Lower lobe of right lung (tissue), 2 donors: ENCODE data around the gene RTN4R. TPM values are rescaled to one million over a fixed set of nuclear protein-coding genes. Genes with fewer than 3 reads are reported as not detected.

Experiments
- ATAC-seq, 2 donors: fragments of 200-7000 bp; cut with Tn5 transposase; one replicate each; pipeline ENCODE4 v1.9.1; 2020 to 2022; ENCODE audit warnings: mild to moderate bottlenecking in 2 of 2, moderate library complexity in 2 of 2
- DNase-seq: peaks from one replicate; pipeline ENCODE4 v3.0.0-alpha.2; 2020
- H3K27ac ChIP-seq: fragments of 200-600 bp; one replicate; pipeline ENCODE4 v1.8.0; 2022
- H3K27me3 ChIP-seq: fragments of 200-600 bp; one replicate; pipeline ENCODE4 v1.8.0; 2022; ENCODE audit warnings: low read depth
- H3K36me3 ChIP-seq: fragments of 200-600 bp; one replicate; pipeline ENCODE4 v1.8.0; 2022; ENCODE audit warnings: mild to moderate bottlenecking
- H3K4me1 ChIP-seq: fragments of 200-600 bp; one replicate; pipeline ENCODE4 v1.8.0; 2022
- H3K4me3 ChIP-seq: fragments of 200-600 bp; one replicate; pipeline ENCODE4 v1.8.0; 2022; ENCODE audit warnings: mild to moderate bottlenecking
- H3K9me3 ChIP-seq: fragments of 200-600 bp; one replicate; pipeline ENCODE4 v1.8.0; 2022
- CTCF ChIP-seq: fragments of 200-600 bp; IDR thresholded peaks from one replicate; pipeline ENCODE4 v1.8.0; 2022; ENCODE audit warnings: antibody characterized with exemption, mild to moderate bottlenecking
- intact Hi-C: fragments of 100-400 bp; cut with DNase I; formaldehyde crosslinking; loops from one replicate; pipeline ENCODE4 v1.11.0; 2022
- total RNA-seq: library from RNA; stranded (reverse); fragmentation: NEBNext Ultra II Directional; extraction: Animal tissue kit (Norgen Biotek cat#: 25700); gene quantifications from one replicate; pipeline ENCODE4 v1.2.1, GENCODE V29; 2021
- donor health status: DM: no; HTN: yes; CAD: no; lungs with severe emphysema.

The RTN4R gene
- total RNA-seq, 1 donor from 2014 or later, result 9.6 TPM

GRCh38 chr22:20231514-20232236 is 36.4 kb downstream of the RTN4R start:
- ATAC-seq (no peak), DNase-seq (no peak)
- no peak for TF ChIP-seq CTCF
- Histone ChIP-seq H3K9me3 (no peaks in the 10 kb centered on the region), H3K27ac (no peak overlapping the region), H3K4me1 (peaks cover 6% of the 10 kb centered on the region), H3K36me3 (no peaks in the 10 kb centered on the region), H3K27me3 (no peaks in the 10 kb centered on the region), H3K4me3 (no peak overlapping the region)
- intact Hi-C loops, result no loop called here

GRCh38 chr22:20230777-20231420 is 37.2 kb downstream of the RTN4R start:
- Histone ChIP-seq H3K4me3 (no peak overlapping the region), H3K27me3 (no peaks in the 10 kb centered on the region), H3K36me3 (no peaks in the 10 kb centered on the region), H3K27ac (no peak overlapping the region), H3K4me1 (peaks cover 6% of the 10 kb centered on the region), H3K9me3 (no peaks in the 10 kb centered on the region)
- no peak for TF ChIP-seq CTCF
- DNase-seq, result no peak
- ATAC-seq, result no peak
- intact Hi-C loops, result no loop called here

- no peak for DNase-seq
- ATAC-seq, result peak; percentile 31 to 34
- H3K4me1 ChIP-seq, result peaks cover 6% of the 10 kb centered on the region
- no peaks in the 10 kb centered on the region for H3K27me3 ChIP-seq
- H3K9me3 ChIP-seq, result no peaks in the 10 kb centered on the region
- no peak overlapping the region for H3K27ac ChIP-seq
- no peaks in the 10 kb centered on the region for H3K36me3 ChIP-seq
- TF ChIP-seq CTCF, result no peak
- intact Hi-C loops, result no loop called here
- H3K4me3 ChIP-seq, result no peak overlapping the region
These were observed 38.0 kb downstream of the RTN4R start for GRCh38 chr22:20229916-20230775.

GRCh38 chr22:20228939-20229272 is 39.2 kb downstream of the RTN4R start:
- no peak for DNase-seq
- Histone ChIP-seq H3K27ac (no peak overlapping the region), H3K9me3 (no peaks in the 10 kb centered on the region), H3K4me1 (peaks cover 6% of the 10 kb centered on the region), H3K27me3 (no peaks in the 10 kb centered on the region), H3K36me3 (no peaks in the 10 kb centered on the region), H3K4me3 (no peak overlapping the region)
- intact Hi-C loops, result no loop called here
- TF ChIP-seq CTCF, result no peak
- ATAC-seq, result no peak

- TF ChIP-seq CTCF, result no peak
- Histone ChIP-seq H3K9me3 (no peaks in the 10 kb centered on the region), H3K4me1 (peaks cover 6% of the 10 kb centered on the region), H3K27ac (no peak overlapping the region), H3K4me3 (no peak overlapping the region), H3K36me3 (no peaks in the 10 kb centered on the region), H3K27me3 (no peaks in the 10 kb centered on the region)
- DNase-seq, result no peak
- ATAC-seq, result no peak
- intact Hi-C loops, result no loop called here
These were observed 39.8 kb downstream of the RTN4R start for GRCh38 chr22:20228055-20228938.
